Ishikawa (cell line): ENCODE results near the gene CBX6.

Experiments
- CEBPB ChIP-seq: IDR thresholded peaks from 2 replicates; pipeline ENCODE4 v1.6.1; 2012
- EP300 ChIP-seq: IDR thresholded peaks from 2 replicates; pipeline ENCODE4 v1.6.1; 2012; ENCODE audit warnings: borderline replicate concordance
- FOXM1 ChIP-seq: IDR thresholded peaks from 2 replicates; pipeline ENCODE4 v1.6.1; 2012; ENCODE audit warnings: low read depth, borderline replicate concordance
- MAX ChIP-seq: IDR thresholded peaks from 2 replicates; pipeline ENCODE4 v1.6.1; 2012
- RAD21 ChIP-seq: IDR thresholded peaks from 2 replicates; pipeline ENCODE4 v1.6.1; 2012; ENCODE audit warnings: low read depth
- TEAD4 ChIP-seq: IDR thresholded peaks from 2 replicates; pipeline ENCODE4 v1.6.1; 2012
- TF ChIP-seq, protein P1 (sequence below): IDR thresholded peaks from 2 replicates; pipeline ENCODE4 v1.6.1; 2012; ENCODE audit warnings: low read depth, mild to moderate bottlenecking
- TF ChIP-seq, protein P2 (sequence below): IDR thresholded peaks from 2 replicates; pipeline ENCODE4 v1.6.1; 2012

GRCh38 chr22:38831166-38831945 lies 40.7 kb downstream of the CBX6 start:
- TF ChIP-seq, protein P1, sequence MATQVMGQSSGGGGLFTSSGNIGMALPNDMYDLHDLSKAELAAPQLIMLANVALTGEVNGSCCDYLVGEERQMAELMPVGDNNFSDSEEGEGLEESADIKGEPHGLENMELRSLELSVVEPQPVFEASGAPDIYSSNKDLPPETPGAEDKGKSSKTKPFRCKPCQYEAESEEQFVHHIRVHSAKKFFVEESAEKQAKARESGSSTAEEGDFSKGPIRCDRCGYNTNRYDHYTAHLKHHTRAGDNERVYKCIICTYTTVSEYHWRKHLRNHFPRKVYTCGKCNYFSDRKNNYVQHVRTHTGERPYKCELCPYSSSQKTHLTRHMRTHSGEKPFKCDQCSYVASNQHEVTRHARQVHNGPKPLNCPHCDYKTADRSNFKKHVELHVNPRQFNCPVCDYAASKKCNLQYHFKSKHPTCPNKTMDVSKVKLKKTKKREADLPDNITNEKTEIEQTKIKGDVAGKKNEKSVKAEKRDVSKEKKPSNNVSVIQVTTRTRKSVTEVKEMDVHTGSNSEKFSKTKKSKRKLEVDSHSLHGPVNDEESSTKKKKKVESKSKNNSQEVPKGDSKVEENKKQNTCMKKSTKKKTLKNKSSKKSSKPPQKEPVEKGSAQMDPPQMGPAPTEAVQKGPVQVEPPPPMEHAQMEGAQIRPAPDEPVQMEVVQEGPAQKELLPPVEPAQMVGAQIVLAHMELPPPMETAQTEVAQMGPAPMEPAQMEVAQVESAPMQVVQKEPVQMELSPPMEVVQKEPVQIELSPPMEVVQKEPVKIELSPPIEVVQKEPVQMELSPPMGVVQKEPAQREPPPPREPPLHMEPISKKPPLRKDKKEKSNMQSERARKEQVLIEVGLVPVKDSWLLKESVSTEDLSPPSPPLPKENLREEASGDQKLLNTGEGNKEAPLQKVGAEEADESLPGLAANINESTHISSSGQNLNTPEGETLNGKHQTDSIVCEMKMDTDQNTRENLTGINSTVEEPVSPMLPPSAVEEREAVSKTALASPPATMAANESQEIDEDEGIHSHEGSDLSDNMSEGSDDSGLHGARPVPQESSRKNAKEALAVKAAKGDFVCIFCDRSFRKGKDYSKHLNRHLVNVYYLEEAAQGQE = no peak
- peak; percentile 16; the same call in 1 of the 2 replicates for TF ChIP-seq CEBPB
- no peak for TF ChIP-seq MAX
- TF ChIP-seq FOXM1 = no peak
- TF ChIP-seq RAD21 = no peak
- TF ChIP-seq EP300 = no peak
- TF ChIP-seq, protein P2, sequence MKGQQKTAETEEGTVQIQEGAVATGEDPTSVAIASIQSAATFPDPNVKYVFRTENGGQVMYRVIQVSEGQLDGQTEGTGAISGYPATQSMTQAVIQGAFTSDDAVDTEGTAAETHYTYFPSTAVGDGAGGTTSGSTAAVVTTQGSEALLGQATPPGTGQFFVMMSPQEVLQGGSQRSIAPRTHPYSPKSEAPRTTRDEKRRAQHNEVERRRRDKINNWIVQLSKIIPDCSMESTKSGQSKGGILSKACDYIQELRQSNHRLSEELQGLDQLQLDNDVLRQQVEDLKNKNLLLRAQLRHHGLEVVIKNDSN = no peak
- TF ChIP-seq TEAD4 = no peak
